Measurements from ENCODE around the gene GALNT2.

The GALNT2 gene

DNA sequence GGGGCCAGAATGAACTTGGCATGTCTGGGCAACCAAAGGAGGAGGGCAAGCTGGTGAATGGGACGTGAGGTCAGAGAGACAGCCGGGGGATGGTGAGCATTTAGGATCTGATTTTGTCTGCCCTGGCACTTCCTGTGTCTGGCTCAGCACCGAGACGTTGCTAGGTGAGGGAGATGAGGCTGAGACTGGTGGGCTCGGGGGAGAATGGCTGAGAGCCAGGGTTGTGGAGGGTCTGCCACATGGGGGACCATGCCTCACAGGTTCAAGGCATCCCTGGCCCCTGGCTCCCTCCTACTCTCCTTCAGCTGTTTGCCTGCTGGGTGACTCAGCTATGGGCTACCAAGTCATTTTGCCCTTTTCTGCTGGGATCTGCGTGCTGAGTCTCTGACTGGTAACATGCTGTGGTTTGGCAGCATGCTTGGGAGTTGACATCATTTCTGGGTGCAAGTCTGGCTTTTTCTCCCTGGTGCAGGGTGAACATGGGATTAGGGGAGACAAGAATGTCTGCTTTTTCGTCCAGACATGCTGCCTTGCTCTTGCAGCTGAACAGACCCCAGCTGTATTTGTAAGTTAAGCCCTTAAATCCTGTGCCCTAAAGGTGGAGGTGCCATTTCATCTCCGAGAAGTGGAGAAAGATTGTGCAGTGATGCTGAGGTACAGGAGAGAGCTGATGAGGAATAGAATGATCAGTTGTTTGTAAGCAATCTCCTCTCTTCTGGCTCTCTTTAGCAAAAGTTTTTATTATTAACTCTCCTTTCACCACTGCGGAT, 17.6 kb downstream of the GALNT2 start:
- no peak for TF ChIP-seq REST (IDR thresholded peaks at IDR 0.05; ENCODE audit: insufficient read depth in 1 of 2, low read depth in 2 of 2, low read length in 2 of 2)
- no peak for TF ChIP-seq SIN3A (IDR thresholded peaks at IDR 0.05; ENCODE audit: borderline replicate concordance, insufficient read depth, low read length)
- no peak for TF ChIP-seq TAF1 (IDR thresholded peaks at IDR 0.05; ENCODE audit: borderline replicate concordance, insufficient read depth, low read length)
- no peak for TF ChIP-seq POLR2AphosphoS5 (IDR thresholded peaks at IDR 0.05; ENCODE audit: low read depth, low read length)
- no peak for TF ChIP-seq FOXP2 (optimal IDR thresholded peaks at IDR 0.05; ENCODE audit: borderline replicate concordance, extremely low read depth, extremely low read length, insufficient read depth)

DNA sequence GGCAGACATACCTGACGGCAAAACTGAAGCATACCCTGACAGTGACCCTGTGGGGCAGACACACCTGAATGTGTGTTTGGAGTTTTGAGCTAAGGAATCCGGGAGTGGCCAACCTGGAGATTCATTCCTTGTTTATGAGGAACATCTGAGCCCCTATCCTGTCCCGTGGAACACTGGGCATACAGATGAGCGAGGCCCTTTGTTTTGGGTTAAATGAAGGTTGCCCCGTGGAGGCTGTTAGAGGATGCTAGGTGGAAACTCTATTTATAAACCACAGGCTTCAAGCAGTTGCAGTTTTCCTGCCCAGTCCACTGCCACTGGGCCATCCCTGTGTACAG, 18.1 kb downstream of the GALNT2 start:
- no peak for TF ChIP-seq FOXP2 (optimal IDR thresholded peaks at IDR 0.05; ENCODE audit: borderline replicate concordance, extremely low read depth, extremely low read length, insufficient read depth)
- no peak for TF ChIP-seq REST (IDR thresholded peaks at IDR 0.05; ENCODE audit: insufficient read depth in 1 of 2, low read depth in 2 of 2, low read length in 2 of 2)

DNA sequence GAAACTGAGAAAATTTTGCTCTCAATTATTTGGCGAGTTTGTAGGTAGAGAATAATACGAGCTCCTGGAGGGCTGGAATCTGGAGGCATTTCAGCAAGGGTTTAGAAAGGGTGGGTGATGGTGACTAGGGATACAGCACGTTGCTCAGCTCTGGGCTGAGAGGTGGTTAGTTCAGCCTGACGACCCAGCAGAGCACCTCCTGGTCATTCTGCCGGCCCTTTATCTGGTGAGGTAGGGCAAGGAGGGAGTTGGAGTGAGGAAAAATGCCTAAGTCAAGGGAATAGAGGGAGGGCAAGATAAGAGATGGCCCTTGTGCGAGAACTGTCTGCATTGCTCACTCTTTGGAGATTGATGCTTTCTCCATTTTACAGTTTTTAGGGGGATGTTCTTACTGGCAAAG, 19.1 kb downstream of the GALNT2 start:
- TF ChIP-seq TAF1 (IDR thresholded peaks at IDR 0.05; ENCODE audit: borderline replicate concordance, insufficient read depth, low read length) (no peak), SIN3A (IDR thresholded peaks at IDR 0.05; ENCODE audit: borderline replicate concordance, insufficient read depth, low read length) (no peak), FOXP2 (optimal IDR thresholded peaks at IDR 0.05; ENCODE audit: borderline replicate concordance, extremely low read depth, extremely low read length, insufficient read depth) (no peak)

DNA sequence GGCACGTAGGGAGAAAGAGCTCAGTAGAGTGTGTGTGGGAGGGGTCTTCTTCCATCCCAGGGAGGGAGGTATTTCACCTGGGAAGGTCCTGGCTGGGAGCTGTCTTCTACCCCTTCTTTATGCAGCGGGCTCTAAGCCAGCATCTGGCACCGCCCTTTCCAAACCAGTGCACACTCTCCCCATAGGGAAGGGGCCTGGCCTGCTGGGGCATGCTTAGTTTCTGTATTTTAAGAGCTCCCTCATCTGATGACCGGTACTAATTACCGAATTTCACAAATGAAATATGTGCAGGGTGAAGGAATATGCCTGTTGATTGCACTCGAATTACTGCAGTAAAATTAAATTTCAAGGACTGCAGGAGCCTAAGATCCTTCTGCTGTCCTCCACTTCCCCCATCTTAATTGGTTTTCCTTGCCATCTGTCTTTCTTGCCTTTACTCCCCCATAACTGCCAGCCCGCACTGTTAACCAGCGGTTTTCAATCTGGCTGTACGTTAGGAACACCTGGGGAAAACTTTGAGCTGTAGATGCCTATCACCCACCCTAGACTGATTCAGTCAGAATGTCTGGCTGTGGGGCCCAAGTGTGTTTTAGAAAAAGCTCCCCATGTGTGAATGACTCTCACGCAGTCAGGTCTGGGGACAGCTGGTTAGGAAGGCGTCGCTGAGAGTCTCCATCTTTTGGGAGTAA, 20.1 kb downstream of the GALNT2 start:
- TF ChIP-seq POLR2AphosphoS5 (IDR thresholded peaks at IDR 0.05; ENCODE audit: low read depth, low read length) (no peak), FOXP2 (optimal IDR thresholded peaks at IDR 0.05; ENCODE audit: borderline replicate concordance, extremely low read depth, extremely low read length, insufficient read depth) (no peak), REST (IDR thresholded peaks at IDR 0.05; ENCODE audit: insufficient read depth in 1 of 2, low read depth in 2 of 2, low read length in 2 of 2) (no peak), SIN3A (IDR thresholded peaks at IDR 0.05; ENCODE audit: borderline replicate concordance, insufficient read depth, low read length) (no peak), TAF1 (IDR thresholded peaks at IDR 0.05; ENCODE audit: borderline replicate concordance, insufficient read depth, low read length) (no peak)

DNA sequence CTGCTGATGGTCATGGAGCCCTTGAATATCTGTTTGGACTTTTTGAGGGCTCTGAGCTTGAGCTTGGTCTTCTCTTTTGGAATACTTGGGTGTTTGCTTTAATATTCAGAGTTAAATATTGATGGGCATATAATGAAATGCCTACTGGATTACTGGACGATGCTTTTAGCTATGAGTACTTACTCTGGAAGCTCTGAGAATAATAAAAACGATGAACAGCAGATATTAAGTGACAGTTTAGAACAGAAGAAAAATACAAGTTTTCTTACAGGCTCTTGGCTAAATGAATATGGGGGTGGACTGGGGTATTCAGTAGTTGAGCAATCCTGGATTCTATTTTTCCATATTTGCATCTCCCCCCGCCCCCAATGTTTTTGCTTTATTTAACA, 20.7 kb downstream of the GALNT2 start:
- TF ChIP-seq FOXP2 (optimal IDR thresholded peaks at IDR 0.05; ENCODE audit: borderline replicate concordance, extremely low read depth, extremely low read length, insufficient read depth) (no peak), REST (IDR thresholded peaks at IDR 0.05; ENCODE audit: insufficient read depth in 1 of 2, low read depth in 2 of 2, low read length in 2 of 2) (no peak), POLR2AphosphoS5 (IDR thresholded peaks at IDR 0.05; ENCODE audit: low read depth, low read length) (no peak), SIN3A (IDR thresholded peaks at IDR 0.05; ENCODE audit: borderline replicate concordance, insufficient read depth, low read length) (no peak), TAF1 (IDR thresholded peaks at IDR 0.05; ENCODE audit: borderline replicate concordance, insufficient read depth, low read length) (no peak)
